Stimulated activated naive CD4-positive, alpha-beta T cell (primary cell): ENCODE results near the gene GLRA2.

Experiments
- DNase-seq, 6 experiments: peaks; one replicate each; lab custom pipeline; 2025; lab: John Stamatoyannopoulos, UW

Gene GLRA2

DNA sequence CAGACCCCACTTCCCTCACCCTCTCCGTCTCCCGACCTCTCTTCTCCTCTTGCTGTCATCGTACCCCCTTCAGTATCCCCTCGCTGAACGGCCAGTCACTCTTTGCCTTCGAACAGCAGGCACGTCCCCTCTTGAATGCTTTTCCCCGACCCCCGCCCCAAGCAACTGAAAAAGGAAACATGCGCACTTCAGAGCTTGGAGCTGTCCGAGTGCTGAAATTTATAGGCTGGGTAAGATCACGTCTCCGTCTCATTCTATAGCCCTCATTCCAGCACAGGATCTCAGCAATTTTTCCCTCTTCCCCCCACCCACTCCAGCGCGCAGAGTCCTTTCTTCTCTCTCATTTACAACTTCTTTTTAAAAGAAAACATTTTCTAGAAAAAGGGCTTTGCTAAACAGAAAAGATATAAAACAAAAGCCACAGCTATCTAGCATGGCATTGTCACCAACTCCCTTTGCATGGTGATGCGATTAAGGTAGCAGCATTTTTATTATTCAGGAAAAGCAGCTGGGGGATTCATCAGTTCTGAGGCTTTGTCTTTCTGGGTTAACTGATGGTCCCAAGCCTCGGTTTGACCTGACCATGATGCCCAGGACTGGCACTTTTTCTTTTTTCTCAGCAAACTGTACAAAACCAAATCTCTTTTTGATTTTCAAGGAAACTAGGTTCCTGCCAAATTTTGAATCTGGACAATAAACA, at the start of gene GLRA2:
TSS of gene GLRA2 (plus strand) at position 247 of the 700 bp plus-strand sequence. CDS start 522 bp downstream, outside the sequence.
- no peak for DNase-seq

DNA sequence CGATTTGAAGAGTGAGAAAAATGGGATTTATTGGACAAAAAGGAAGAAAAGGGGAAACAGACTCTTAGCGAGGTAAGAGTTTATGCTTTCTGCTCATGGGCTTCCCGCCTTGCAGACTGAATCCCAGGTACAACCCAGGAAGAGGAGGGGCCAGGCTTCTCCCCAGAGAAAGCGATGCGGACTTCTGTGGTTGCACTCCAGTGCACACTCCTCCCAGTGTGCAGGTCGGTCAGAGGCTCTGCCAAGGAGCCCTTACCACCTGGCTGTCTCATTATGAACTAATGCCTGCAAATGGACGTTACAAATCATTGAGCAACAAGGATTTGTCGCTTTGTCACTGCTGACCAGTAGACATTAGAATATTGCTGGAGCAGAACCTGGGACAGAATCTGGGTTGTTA, 39.9 kb upstream of the GLRA2 start:
- no peak for DNase-seq

DNA sequence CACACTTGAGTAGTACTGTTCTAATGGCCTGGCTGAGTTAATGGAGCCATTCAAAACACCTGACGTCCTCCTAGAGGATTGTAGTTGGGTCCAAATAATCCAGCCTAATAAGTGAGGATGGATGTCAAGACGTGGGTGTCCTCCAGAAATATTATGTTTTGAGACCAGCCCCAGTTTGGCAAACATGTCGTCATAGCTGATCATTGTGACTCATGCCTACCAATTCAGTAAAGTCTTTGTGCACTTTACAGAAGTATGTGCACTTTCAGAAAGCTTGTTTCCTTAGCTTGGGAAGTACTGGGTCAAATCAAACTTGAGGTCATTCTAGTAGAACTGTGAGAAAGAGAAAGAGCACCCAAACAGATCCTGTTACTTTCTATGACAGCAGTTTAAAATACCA, 37.6 kb upstream of the GLRA2 start:
- DNase-seq: no peak

DNA sequence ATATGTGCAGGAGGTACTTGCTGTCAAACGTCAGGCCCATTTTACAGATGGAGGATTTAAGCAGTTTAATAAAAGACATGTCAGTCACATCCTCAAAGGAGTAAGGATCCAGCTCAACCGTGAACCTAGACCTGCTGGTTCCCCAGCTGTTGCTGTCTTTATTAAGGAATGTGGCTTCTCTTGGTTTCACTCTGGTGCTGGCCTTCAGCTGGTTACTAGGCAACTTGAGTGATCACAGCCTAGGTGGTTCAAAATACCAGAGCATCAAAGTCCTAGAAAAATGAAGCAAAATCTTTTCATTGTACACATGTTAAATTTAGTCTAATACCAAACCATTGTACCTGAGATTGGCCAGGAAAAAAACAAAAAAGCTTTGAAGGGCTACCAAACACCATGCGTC, 32.7 kb upstream of the GLRA2 start:
- no peak for DNase-seq

DNA sequence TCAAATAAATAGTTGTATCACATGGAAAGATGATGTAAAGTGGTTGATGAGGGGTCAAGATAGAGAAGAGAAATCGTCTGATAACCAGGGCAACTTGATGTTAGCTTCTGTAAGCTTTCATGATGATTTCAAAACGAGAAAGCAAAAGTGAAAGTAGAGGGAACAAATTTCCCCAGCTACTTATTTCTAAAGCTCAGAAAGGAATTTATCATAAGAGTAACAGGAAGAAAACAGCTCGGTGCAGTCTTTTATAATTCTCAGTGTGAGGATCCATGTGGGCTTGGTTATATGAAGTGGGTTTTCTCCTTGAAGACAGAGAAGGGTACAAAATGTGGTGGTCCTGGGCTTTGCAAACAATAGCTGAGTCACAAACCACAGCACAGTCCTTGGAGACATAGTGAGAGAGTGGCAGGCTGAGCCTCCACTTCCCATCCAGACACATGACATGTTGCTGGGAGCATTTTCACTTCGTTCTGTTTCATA, 32.1 kb upstream of the GLRA2 start:
- peak in 2 of 6 experiments; percentile 11 to 33 for DNase-seq

DNA sequence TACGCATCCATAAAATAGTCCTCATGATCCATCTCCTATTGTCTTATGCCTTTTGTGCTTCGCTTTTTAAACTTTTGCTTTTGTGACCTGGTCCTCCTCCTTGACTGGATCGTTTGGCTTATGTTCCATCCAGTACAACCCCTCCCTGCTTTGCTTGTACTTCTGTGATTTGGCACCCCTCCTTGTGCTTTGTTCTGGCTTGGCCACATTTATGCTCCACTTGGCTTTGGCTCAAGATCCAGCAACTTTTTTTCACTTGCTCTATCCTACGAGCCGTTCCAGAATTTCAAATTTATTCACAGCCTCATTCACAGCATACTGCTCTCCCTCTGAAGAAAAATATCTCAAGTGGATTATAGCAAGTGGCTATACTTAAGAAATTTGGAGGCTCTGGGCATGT, 28.0 kb upstream of the GLRA2 start:
- no peak for DNase-seq

DNA sequence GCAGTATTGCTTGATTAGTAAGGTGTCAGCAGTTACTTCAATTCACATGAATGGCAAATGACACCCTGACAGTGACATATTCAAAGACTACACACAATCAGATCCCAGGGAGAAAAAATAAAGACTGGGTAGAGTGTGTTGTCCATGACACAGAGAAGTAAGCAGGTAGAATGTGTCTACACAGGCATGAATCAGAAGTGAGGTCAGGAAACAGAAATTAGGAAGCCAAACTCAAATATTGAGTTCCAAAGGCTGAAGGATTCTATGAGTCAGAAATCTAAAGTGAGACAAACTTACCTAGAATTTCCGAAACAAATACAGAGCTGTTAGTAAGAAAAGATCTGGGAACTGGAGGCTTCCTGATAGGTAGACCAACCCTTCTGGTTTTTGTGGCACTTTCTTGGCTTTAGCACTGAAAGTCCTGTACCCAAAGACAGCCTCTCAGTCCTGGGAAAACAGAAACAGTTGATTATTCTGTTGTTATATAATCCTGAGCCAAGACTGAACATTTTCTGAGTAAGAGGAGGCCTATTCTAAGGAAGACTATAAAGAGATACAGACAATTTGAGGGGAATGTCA, 24.3 kb upstream of the GLRA2 start:
- no peak for DNase-seq

DNA sequence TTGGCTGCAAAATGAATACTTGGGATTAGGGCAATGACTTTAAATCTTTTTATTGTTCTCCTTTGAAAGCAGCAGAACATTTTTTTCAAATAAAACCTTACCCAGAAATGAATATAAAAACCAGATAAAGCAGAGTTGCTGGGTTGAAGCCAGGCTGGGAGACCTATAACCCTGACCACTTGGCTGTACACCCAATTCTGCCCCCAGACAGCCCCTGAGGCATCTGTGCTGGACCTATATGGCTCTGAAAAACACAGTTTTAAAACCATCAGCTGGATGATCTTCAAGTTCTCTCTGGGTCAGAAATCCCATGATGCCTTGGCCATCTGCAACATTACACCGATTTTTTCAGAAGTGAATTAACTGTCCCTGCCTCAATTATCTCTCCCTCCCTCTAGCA, 23.7 kb upstream of the GLRA2 start:
- DNase-seq: no peak

DNA sequence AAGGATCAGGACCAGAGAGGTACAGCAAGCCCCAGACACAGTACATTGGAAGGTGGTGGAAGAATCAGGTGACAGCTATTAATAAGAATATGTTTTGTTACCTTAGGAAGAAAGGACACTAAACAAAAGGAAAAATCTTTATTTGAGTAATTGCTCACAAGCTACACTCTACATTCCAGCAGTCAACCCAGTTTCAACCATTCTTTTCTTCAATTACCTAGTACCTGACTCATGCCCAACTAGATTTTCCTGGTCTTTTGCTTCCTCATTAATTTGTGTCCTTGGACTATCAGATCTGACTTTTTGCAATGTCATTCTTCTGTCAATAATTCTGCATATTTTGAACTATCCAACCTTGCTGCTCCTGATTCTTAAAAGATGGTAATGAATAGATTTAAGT, 22.5 kb upstream of the GLRA2 start:
- DNase-seq: no peak

DNA sequence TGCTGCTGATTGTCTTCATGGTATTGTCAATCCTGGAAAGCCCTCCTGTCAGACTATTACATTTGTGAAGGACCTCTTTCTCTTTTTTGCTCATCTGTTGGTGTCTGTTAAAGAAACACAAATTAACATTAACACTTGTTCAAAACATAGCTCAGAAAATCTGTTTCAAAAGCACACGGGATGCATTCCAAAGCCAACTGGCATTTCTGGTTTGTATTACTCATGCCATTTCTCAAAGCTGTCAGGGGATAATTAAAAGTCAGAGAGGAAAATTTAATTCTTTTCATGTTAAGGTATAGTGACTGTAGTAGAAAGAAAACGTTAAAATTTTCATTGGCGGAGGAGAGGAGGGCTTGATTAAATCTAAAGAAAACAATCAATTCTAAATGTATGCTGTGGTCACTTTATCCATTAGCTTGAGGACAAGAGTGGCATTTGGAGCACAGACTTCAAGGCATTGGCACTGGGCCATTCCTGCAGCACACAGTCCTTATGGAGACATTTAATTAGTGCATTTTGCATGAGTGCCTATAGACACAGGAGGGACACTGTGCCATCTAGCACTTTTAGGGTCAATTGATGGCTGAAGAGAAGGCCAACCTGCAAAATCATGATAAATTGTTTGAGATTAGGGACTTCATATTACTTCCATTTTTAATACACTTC, 21.2 kb upstream of the GLRA2 start:
- no peak for DNase-seq

DNA sequence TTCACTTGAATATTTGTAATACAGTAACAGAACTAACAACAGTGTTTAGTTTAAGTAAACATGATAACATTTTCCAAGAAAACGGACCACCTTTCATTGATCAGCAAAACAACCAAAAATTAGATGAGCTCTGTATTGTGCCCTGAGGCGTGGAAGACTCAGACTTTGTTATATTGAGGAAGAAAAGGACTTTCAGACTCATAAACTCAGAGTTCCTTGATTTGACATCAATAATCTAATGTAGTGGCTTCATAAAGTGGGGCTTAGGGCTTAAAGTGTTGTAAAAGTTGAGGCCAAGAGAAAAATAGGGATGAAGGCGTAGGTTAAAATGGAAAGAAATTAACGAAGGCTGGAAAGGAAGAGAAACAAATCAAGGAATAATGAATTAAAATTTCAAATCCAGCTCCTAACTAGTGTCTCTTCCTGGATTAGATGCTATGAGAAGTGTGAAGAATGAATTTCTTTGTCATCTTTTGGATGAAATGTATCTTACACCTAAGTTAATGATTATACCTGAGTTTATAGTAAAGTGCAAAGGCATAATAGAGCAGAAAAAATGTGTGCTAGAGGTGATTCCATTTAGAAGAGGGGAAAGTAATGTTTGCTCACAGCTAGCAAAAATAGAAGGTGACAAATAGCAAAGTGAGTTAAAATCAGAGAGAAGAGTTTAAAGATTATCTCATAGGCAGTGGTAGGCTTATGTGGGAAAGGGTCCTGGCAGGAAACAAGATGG, 19.8 kb upstream of the GLRA2 start:
- DNase-seq: no peak

DNA sequence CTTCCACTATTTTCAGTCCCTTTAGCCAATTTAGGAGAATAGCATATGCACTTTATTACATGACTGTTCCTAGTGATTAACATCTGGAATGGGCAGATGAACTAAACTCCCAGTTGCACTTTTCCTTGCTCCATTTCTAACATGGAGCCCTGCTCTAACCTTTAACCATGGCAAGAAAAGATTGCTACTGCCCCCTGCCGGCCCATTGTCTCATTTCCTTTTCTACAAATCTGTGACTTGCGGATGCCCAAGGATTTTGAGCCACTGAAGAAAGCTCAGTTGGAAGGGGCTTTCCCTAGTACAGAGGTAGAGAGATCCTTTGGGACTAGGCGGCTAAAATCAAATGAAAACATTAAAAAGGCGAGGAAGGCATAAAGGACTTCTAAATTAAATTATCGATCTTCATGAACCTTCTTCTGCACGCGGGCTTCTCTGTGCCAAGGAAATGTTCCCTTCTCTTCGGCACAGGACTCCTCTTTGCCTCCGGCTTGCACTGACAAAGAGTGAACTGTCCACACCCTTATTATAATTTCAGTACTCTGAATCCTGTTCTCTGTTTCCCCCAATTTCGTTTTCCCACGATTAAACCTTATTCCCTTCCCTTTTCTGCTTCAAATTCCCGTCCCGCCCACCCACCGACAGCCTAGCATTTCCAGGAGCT, 577 bp upstream of the GLRA2 start:
- DNase-seq: peak in 2 of 6 experiments; percentile 10 to 20

DNA sequence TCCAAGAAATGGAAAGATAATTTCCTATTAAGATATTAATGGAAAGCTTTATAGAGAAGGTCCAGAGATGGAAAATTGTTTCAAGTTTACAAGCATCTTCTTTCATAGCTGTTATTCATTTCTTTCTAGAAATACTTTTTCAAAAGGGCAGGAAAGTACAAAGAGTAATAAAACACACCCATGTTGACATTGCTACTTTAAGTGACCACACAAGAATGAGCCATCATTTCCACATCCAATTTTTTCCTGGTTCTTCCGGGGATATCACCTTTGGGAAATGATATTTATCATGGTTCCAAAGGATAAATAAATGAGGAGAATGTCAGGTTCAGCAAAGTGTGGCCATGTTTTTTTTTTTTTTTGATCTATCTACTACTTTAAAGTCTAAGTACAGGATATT, 4.5 kb downstream of the GLRA2 start:
- no peak for DNase-seq

DNA sequence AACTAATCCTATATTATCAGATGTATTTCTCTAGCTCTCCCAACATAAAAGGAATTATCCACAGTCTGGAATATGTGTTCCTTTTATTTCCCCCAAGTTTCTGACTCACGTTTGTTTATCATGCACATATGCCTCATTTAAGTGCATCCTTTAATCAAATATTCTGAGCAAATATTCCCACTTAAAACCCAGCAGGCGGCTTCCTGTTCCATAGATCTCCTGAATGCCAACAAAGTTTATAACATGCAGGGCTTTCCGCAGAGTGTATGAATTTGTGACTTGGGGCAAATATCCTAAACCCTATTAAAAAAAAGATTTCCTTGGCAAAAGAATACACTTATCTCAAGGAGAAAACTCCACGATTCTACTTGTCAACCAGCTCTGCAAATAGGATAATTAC, 16.9 kb downstream of the GLRA2 start:
- no peak for DNase-seq

DNA sequence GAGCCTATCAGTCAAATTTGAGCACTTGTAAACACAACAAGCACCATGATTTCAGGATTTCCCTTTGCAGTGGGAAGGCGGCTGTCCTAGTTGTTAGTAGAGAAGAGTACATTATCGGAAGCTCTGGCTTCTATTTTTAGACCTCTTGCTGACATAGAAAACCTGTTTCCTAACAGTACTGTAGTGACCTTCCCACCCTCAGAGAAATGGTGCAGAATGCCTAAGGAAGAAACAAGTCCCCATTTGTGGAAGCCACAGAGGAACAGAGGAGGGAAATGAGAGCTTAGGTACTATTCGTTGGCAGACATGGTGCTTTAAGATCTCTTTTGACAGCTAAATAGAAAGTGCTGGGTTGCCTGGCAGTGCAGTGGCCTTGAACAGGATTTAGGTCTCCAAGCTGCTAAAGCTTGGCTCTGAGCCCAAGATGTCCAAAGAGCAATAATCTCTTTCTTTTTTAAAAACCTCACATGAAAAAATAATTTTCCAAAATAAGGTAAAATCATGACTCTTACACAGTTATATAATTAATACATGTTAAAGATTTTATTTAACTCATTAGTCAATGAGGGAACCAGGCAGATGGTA, 24.9 kb downstream of the GLRA2 start:
- DNase-seq: no peak

DNA sequence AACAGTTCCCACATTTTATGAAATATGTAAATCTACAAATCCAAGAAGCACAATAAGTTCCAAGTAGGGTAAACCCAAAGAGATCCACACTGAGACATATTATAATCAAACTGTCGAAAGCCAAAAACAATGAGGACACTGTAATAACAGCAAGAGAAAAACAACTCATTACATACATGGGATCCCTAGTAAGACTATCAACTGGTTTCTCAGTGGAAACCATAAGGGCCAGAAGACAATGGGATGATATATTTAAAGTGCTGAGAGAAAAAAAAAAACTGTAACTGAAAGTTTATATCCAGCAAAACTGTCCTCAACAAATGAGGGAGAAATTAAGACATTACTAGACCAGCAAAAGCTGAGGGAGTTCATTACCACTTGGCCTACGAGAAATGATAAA, 34.7 kb downstream of the GLRA2 start:
- no peak for DNase-seq

DNA sequence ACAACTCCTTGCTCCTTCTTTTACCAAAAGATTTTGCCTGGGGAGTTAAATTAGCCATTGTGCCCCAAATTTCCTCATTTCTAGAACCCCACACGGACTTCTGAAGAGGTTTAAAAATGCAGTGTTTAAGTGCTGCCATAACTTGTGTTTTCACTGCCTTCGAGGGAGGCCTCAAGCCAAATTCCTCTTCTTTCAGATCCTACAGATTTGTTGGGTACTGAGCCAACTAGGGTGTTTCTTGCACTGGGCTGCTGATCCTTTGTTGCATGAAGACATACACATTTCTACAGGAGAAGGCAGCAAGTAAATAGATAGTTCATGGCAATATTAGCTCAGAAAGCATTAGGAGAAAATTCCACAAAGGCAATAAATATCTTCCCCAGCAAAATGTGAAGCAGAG, 43.8 kb downstream of the GLRA2 start:
- DNase-seq: no peak

DNA sequence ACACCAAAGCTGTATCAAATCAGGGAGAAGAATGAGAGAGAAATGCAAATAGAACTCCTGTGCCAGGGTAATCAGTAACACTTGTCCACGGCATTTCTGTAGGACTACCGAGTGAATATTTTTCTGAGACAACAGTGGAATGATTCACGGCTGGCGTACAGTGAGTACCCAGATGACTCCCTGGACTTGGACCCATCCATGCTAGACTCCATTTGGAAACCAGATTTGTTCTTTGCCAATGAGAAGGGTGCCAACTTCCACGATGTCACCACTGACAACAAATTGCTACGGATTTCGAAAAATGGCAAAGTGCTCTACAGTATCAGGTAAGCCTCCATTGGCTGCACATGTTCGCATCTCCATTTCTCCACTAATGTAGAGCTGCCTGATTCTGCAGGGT, 51.7 kb downstream of the GLRA2 start:
- no peak for DNase-seq

DNA sequence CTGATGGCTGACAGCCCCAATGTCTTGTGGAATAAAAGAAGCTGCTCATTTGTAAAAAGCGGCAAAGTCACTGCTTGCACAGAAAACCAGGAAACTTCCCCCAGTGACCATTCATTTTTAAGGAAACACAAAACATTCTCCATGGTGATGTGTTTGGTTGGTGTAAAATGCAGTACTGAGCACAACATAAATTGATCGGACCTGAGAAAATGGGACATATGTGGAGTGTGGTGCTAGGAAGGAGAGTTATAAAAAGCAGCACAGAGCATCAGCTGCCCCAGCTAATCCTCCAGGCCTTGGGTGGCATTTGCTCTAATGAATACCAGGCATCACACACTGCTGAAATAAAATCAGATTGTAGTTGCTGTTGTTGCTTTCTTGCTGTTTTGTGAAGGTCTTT, 55.2 kb downstream of the GLRA2 start:
- DNase-seq: no peak

DNA sequence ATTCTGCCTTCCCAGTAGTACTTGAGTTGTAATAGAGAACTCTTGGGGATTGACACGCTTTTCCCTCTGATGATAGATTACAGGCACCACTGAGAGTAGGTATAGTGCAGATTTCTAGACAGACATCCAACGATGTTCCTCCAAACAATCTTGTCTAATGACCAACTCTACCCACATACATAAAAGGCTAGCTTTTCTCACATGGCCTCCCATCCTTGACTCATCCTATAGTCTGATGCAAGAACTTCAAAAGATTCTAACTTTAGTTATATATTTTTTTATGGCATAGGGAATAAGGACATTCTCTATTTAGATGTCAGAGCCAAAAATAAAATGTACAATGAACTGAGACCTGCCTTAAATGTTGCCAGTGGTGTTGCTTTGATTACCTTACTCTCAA, 60.9 kb downstream of the GLRA2 start:
- no peak for DNase-seq

DNA sequence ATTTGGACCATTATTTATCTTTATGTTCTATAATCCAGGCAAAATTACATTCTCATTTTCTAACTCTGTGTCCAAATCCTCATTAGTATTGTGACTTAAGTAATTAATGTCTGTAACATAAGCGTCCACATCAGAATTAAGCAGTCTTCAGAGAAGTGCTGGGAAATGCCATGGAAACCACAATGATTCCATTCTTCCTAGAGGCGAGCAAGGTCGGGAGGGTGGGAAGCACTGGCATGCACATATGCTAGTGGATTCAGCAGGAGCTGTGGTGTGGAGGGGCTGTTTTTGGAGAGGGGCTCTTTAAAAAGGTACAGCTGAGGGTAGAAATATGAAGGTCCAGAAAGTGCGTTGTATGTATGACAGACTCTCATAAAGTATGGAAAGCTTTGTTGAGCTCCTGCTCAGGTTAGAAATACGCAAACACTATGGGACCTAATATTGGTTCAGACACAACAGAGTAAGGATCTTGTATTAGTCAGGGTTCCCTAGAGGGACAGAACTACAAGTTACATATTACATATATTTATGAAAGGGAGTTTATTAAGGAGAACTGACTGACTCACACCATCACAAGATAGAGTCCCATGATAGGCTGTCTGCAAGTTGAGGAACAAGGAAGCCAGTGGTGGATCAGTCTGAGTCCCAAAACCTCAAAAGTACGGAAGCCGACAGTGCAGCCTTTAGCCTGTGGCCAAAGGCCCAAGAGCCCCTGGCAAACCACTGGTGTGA, 61.5 kb downstream of the GLRA2 start:
- no peak for DNase-seq
